GM18909 (cell line): ENCODE data around the gene VPS35.
"Not testable (repeated sequence)": the region's sequence is repeated elsewhere in the genome, so short reads cannot be mapped to it uniquely, and the experiment has no call there.

Source experiments
- ATAC-seq: cut with Tn5 transposase; IDR thresholded peaks from one replicate; pipeline ENCODE4 v1.9.1; 2021; ENCODE audit warnings: mild to moderate bottlenecking; ENCODE audit not compliant: unreplicated experiment, poor library complexity

VPS35 gene

GRCh38 chr16:46673320-46674013 is 15.5 kb downstream of the VPS35 start:
- peak; percentile 77 for ATAC-seq

GRCh38 chr16:46662123-46662522 is 26.9 kb downstream of the VPS35 start:
- ATAC-seq, result no peak

- peak; percentile 98 for ATAC-seq
Observed at GRCh38 chr16:46658925-46659324, 30.1 kb downstream of the VPS35 start.

GRCh38 chr16:46651305-46651704 is 37.7 kb downstream of the VPS35 start:
- no peak for ATAC-seq

- no peak for ATAC-seq
Observed at GRCh38 chr16:46650254-46650623, 38.7 kb downstream of the VPS35 start.

- no peak for ATAC-seq
Observed at GRCh38 chr16:46649588-46650253, 39.3 kb downstream of the VPS35 start.

GRCh38 chr16:46648656-46649055 is 40.3 kb downstream of the VPS35 start:
- no peak for ATAC-seq

- ATAC-seq, result no peak
Observed at GRCh38 chr16:46638947-46639925, 49.7 kb downstream of the VPS35 start.

- ATAC-seq, result peak; percentile 23
Observed at GRCh38 chr16:46632778-46633733, 55.9 kb downstream of the VPS35 start.

GRCh38 chr16:46629331-46630219 is 59.4 kb downstream of the VPS35 start:
- no peak for ATAC-seq

- ATAC-seq, result no peak
Observed at GRCh38 chr16:46627746-46628145, 61.2 kb downstream of the VPS35 start.

GRCh38 chr16:46626681-46627080 is 62.3 kb downstream of the VPS35 start:
- not testable (repeated sequence) for ATAC-seq

- not testable (repeated sequence) for ATAC-seq
Observed at GRCh38 chr16:46624862-46625261, 64.1 kb downstream of the VPS35 start.

GRCh38 chr16:46623707-46624106 is 65.3 kb downstream of the VPS35 start:
- ATAC-seq, result not testable (repeated sequence)

GRCh38 chr16:46623246-46623645 is 65.7 kb downstream of the VPS35 start:
- not testable (repeated sequence) for ATAC-seq

GRCh38 chr16:46621934-46622676 is 66.9 kb downstream of the VPS35 start:
- no peak for ATAC-seq

GRCh38 chr16:46621006-46621933 is 67.7 kb downstream of the VPS35 start, which contains the start of gene SHCBP1:
Gene SHCBP1, minus strand, starts transcription at chr16:46621379. Its CDS starts 20 bp downstream, at chr16:46621359.
- peak; percentile 95 for ATAC-seq
